NCI-H1930 (cell line): ENCODE measurements around the gene RAB27B.

Experiments used
- DNase-seq, 2 experiments: peaks; one replicate each; lab custom pipeline; 2025; lab: John Stamatoyannopoulos, UW

RAB27B gene

DNA sequence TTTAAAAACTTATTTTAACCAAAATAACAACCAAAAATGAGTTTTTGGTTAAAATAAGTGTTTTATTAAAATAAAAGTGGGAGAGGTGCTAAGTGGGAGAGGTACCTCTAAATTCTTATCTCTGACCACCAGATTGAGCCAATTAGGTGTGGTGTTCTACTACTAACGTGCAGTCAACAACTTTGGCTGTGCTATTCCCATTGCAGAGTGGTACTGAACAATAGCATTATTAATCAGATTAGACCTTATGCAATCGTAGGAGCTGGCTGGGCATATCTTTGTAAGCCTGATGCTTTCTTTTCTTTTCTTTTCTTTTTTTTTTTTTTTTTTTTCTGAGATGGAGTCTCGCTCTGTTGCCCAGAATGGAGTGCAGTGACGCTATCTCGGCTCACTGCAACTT is 38.9 kb downstream of the RAB27B start:
- DNase-seq = no peak

DNA sequence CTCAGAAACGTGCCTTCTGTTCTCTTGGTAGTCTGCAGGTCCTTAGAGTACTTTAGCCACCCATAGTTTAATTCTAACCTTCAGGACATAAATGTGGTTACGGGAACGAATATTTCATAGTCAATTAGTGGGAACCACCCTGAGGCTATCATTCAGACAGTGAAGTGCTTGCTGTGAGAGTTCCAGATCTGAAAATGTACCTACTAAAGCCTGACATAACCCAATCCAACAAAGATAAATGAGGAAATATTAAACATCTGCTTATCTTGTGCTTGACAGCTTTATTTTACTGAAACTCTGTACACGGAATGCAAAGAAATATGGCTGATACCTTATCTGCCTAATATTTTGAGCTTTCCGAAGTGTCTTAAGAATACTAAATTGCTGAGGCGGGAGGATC is 43.0 kb downstream of the RAB27B start:
- DNase-seq = no peak

DNA sequence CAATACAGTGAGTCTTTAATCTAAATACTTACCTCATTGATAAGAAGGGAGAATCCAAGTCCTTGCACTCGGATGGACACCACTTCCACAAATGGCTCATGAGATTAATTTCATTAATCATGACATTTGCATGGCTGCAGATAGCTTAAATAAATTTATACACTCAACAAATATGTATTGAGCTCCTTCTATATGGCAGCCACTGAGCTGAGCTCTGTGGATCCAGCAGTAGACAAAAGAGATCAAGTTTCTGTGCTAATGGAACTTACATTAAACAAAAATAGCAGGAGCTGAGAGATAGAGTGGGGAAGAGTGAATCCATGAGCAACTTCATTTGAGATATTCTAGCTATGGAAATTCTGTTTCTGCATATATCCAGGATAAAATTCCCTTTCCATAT is 44.4 kb downstream of the RAB27B start:
- DNase-seq = no peak

DNA sequence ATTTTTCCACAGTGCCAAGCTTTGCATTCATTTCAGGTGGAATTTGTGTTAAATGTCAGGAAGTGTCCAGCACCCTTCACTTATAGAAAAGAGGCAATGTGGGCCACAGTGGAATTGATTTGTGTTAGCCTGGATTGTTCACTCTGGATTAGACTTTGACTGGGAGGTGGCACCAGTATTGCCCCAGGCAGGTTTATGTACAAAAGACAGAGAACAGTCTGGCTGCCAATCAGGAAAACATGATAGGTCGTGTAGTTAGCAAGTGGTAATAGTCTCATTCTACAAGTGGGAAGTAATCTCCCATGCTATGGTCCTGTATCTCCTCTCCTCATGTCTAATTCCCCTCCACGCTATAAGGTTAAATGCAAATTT is 45.6 kb downstream of the RAB27B start:
- DNase-seq = no peak

DNA sequence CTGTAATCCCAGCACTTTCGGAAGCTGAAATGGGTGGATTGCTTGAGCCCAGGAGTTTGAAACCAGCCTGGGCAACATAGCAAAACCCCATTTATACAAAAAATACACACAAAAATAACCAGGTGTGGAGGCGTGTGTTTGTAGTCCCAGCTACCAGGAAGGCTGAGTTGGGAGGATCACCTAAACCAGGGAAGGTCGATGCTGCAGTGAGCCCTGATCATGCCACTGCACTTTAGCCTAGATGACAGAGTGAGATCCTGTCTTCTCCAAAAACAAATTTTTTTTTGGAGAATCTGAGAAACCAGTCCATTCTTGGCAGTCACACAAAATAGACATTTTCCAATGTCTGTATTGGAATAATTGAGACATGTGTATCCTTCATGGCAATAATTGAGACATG is 46.8 kb downstream of the RAB27B start:
- DNase-seq = no peak

DNA sequence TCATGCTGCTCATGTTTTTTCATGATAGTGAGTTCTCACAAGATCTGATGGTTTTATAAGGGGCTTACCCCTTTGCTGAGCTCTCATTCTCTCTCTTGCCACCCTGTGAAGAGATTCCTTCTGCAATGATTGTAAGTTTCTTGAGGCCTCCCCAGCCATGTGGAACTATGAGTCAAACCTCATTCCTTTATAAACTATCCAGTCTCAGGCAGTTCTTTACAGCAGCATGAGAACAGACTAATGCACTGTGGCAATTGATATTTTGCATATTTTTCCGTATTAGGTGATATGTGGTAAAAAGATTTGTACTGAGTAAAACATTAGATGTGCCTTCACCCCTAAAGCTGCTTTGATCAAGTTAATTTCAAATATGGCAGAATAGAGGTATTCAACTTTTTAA is 48.8 kb downstream of the RAB27B start:
- DNase-seq = no peak

DNA sequence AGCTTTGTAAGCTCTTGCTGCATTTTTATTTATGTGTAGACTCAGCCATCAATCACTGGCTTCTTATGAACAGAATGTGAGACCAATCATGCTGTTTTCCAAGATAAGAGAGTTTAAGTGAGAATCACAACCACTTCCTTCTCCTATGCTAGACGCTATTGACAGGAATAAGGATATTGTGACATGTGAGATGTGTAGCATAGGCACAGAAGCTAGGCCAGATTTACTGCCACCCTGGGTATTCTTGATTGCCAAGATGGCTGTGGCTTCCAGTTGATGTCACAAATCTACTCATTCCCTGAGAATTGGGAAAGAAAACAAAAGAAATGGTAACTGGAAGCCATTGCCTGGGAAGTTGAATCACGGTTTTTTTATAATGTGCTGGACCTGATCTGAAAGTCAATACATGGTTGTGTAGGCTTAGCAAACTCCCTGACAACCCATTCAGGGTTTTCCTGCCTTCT is 49.9 kb downstream of the RAB27B start:
- no peak for DNase-seq

DNA sequence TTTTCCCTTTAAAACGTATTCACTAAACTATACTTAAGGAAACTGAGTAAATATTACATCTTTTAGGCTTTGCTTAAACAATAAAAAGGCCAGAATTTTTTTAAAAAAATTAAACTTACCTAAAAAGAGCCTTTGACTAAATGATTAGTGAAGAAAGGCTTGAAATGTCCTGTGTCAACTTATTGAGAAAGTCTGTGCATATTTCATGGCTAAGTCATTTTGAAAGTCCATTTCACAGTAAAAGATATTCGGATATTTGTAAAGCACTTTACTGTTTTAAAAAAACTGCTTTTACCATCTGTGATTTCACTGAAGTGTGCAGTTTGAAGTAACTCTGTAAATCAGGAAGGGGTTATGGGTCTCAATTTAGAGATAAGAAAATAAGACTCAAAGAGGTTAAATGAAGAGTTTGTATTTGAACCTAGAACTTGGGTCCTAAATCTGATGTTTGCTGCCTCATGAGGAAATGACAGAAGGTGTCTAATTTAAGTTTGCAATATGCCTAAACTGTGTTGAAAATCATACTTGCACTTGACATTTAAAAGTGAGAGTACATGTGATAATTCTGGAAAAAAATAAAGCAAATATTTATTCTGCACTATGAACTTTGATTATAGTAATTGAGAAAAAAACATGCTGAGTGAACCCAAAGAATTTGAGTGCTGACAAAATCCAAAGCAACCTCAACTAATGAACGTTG is 50.5 kb downstream of the RAB27B start:
- no peak for DNase-seq

DNA sequence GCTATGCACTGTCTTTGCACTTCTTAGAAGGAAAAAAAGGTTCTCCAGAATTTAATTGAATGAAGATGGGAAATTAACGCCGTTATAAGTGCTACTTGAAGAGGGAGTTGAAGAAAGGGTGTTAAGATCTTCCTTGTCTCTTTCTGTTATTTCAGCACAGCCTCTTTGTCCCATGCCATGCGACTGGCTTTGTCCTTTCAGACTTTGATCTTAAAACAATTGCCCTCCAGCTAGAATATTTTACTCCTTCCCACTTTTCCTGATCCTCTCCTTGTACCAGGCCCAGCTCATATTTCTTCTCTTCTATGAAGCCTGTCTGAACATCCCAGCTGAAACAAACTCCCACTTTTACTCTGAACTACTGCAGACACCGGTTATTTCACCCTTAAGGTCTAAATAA is 51.4 kb downstream of the RAB27B start:
- DNase-seq = no peak

DNA sequence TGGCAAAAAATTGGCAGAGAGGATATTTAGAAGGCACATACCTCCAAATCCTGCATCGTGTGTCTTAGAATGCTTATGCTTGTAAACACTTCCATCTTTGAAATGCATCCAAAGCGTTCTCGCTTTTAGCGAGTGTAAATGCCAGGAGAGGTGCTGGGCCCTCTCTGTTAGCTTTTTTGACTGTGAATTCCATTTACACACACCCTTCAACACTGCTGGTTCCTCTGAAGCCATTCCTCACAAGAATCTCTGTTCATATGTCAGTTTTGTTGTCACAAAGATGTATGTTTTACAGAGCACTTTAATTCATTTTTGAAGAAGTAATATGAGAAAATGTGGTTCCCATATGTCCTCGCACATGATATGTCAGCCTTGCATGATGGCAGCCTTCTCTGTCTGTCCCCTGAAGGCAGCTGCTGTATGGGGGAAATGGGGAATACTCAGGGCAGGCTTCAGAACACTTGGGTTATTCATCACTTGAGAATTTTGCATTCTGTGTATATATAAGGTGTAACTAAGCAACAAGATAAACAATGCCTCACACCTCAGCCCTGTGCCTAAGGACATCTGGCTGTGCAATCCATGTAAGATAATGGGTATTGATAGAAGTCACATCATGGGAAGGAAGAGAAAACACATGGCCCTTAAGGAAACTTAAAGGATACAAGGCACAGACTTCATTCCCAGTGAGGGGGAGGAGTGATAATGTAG is 52.3 kb downstream of the RAB27B start:
- no peak for DNase-seq

DNA sequence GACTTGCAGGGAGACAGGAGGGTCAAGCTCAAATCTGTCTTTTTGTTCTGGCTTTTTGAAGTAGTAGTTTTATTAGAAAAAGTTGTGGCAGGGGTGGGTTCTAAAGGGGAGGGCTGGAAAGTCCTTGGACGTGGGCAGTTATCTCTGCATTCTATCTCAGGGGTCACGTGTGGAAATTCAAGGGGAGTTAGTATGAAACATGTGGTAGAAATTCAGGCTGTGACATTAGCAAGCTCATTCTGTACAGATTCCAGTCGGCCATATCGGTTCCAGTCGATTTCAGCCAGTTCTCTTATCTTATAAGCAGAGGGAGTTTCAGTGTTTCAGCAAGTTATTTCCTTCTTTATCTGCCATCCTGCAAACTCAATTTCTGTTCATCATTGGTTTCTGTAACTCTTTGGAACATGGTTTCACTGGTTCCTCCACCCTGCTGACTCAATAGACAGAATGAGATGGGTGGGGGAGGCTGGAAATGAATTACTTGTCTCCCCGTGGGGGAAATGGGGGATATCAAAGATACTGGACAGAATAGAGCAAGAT is 53.0 kb downstream of the RAB27B start:
- DNase-seq = no peak

DNA sequence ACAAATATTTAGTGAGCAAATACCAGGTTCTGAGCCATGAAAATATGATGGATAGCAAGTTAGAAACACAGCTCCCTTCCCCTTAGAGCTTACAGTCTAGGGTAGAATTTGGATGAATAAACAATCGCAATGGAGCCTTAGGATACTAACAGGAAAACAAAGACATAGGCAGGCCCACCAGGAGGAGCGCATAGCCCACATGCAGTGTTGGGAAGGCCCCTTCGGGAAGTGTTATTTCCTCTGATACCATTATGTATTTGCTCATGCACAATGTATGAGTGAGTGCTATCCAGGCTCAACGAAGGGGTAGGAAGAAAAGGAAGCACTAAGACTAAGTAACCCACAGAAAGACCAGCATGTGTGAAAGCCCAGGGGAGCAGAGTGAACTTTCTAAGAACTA is 54.0 kb downstream of the RAB27B start:
- DNase-seq = no peak

DNA sequence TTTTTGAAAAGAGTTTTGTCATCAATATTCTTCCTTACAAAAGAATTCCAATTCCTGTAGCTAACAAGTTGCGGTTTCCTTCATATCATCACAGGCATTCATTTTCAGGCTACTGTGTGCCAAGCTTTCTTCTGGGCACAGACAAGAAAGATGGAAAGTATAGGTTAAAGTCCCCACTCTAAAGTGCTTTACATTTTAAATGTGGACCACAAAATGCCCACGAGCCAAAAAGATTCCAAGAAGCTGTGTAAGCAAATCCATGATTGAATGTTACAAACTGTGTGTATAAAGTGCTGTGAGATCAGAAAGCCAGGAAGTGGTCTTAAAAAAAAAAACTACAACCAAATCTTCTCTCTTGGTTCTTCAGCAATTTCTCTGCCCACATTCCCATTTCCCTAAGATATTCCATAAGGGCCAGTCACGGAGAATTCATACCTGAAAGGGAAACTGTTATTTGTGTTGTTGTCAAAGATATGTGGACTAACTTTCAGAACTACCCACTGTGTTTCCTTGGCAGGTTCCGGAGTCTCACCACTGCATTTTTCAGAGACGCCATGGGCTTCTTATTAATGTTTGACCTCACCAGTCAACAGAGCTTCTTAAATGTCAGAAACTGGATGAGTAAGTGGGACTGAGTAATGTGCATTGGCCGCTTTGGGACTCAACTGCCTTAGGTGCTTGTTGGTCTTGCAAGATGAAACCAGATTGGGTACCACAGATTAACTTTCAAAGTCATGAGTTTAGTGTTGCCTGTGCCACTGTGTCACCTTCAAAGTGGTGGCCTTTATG is 55.7 kb downstream of the RAB27B start:
- no peak for DNase-seq

DNA sequence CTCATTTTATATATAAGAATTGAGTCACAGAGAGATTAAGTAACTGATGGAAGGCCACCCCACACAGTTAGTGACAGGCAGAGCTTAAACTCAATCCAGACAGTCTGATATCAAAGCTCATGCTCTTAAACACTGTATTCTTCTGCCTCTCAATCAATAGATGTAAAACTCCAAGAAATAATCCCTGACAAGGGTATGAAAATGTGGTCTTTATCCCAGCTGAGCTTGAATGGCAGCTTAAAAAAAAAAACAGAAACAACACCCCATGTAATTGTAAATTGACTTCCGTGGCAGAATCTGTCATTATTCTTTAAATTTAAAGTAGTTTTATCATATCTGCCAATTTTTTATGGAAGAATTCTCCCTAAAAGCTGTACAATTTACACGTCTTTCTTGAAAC is 60.1 kb downstream of the RAB27B start:
- DNase-seq = no peak

DNA sequence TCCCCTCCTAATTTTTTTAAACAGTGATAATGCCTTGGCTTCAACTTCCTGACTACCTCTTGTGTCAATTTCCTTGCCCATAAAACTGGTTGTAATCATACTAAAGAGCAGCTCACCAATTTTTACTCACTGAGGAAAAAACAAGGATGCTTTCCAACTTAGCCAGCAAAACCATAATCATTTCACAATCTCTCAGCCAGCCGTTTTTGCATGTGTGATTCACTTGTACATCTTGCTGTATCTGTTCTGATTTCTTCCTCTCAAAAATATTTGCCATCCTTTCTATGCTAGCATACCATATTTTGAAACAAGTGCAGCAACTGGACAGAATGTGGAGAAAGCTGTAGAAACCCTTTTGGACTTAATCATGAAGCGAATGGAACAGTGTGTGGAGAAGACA is 60.7 kb downstream of the RAB27B start:
- no peak for DNase-seq

DNA sequence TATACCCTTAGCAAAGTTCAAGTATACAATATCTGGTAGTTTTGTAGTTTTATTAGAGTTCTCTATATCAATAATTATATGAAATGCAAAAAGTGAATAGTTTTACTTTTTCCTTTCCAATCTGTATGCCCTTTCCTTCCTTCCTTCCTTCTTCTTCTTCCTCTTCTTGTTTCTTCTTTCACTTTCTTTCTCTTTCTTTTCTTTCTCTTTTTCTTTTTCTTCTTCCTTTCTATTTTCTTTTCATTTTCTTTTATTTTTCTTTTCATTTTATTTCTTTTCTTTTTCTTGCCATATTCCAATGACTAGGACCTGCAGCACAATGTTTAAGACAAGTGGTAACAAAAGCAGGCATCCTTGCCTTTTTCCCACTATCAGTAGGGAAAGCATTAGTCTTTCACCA is 71.2 kb downstream of the RAB27B start:
- DNase-seq = no peak

DNA sequence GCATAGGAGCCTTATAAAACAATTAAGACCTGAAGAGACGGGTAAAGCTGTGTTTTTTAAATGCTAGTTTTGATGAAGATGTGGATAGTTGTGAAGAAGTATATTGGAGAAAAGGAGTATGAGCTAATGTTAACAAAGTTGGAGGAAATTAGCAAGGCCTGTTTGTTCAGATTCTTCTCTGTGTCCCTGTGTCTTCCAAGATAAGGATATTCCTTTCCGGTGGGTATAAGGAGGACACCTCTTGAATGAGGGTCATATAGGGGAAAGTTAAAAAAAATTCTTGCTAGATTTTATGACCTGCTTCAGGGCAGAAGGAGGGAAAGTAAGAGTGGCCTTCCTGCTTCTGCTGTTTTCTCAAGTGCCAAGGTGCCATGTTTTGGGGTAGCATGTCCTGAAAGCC is 72.0 kb downstream of the RAB27B start:
- no peak for DNase-seq

DNA sequence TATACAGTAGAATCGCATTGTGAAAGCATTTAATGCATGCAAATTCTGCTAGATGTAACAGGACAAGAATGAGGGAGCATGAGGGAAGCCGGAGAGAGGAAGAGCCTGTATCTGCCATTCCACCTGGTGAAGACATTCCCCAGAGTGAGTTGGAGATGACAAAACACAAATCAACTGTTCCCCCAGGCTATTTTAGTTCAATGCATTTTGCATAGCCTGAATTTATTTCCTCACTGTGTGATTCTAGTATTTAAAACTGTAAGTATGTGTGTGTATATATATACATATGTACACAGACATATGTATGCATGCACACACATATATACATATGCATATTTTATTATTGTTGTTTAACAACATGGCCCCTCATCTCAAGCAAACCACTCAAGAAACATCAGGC is 76.3 kb downstream of the RAB27B start:
- no peak for DNase-seq

DNA sequence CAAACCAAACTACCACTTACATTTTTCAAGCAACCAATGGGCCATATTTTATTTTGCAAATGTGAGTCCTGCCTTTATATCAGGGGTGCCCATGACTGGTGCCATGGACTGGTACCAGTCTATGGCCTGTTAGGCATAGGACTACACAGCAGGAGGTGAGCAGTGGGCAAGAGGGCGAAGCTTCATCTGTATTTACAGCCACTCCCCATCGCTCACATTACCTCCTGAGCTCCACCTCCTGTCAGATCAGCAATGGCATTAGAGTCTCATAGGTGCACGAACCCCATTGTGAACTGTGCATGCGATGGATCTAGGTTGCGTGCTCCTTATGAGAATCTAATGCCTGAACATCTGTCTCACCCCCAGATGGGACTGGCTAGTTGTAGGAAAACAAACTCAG is 77.4 kb downstream of the RAB27B start:
- no peak for DNase-seq

DNA sequence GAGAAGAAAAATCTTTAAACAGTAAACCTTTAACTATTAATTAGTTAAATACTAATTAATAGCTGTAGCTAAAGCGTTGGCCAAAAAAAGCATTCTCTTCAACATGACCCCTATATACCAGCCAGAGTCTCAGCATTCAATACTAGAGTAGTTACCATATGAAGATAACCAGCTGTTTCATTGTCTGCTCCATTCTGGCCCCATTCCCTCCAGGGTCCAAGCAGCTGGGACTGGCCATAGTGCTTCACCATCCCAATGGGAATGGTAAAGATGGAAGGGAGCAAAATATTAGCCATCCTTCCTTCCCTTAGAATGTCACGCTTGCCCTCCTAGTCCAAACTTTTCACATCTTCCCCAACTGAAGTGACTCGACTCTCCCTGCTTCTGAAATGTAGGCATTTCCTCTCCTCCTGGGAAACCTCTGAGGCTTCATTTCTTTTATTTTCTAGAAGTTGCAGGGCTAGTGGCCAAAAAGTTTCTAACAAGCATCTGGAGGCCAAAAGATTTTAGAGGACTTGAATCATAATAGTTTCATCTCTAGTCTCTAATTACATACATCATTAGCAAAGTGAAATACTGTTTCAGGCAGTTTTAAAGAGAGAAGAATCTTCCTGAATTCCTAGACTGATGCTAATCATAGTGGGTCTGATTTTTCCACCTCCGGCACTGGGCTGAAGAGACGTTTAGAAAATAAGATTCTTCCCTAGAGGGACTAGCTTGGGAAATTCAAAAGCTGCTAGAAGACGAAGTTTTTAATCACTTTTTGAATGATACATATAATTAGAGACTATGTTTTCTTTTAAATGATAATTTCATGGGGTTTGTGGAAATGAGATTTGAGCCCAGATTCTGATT is 78.3 kb downstream of the RAB27B start:
- DNase-seq = no peak

DNA sequence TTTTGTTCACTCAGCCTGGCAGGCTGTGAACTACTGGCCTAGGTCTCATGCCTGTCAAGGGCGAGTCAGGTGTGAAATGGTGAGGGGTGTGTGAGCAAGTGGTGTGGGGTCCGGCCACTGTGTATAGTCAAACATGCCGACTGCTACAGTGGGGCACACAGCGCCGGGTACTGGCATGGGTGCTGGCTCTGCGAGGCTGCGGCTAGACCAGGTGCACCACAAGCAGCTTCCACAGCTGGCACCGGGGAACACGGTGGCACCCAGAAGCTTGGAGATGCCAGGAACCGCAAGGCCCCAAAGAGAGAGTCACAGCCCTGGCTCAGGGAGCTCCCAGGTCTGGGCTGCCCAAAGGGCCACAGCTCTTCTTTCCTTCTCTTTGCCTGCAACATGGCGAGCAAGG is 81.3 kb downstream of the RAB27B start:
- no peak for DNase-seq
